AG09319 (cell line): Measurements from ENCODE around the gene CCDC91.

Source experiments
- DNase-seq: peaks from one replicate; pipeline ENCODE4 v3.0.0-alpha.2; 2010; ENCODE audit warnings: low read depth; ENCODE audit errors: extremely low read depth
- TF ChIP-seq, protein P1 (sequence below): IDR thresholded peaks from 2 replicates; pipeline ENCODE4 v1.5.1; 2011; ENCODE audit warnings: low read depth, mild to moderate bottlenecking, inconsistent platforms, low read length, moderate library complexity

CCDC91 gene

DNA sequence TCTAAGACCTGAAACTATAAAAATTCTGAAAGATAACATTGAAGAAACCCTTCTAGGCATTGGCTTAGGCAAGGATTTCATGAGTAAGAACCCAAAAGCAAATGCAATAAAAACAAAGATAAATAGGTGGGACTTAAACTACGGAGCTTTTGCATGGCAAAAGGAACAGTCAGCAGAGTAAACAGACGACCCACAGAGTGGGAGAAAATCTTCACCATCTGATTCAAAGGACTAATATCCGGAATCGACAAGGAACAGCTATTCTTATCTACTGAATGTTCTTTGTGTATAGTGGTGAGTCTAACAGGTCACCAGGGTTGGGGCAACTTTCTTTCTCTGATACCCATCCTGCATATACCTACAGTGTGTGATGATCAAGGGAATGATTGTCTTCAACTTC lies 198.6 kb downstream of the CCDC91 start:
- TF ChIP-seq, protein P1, sequence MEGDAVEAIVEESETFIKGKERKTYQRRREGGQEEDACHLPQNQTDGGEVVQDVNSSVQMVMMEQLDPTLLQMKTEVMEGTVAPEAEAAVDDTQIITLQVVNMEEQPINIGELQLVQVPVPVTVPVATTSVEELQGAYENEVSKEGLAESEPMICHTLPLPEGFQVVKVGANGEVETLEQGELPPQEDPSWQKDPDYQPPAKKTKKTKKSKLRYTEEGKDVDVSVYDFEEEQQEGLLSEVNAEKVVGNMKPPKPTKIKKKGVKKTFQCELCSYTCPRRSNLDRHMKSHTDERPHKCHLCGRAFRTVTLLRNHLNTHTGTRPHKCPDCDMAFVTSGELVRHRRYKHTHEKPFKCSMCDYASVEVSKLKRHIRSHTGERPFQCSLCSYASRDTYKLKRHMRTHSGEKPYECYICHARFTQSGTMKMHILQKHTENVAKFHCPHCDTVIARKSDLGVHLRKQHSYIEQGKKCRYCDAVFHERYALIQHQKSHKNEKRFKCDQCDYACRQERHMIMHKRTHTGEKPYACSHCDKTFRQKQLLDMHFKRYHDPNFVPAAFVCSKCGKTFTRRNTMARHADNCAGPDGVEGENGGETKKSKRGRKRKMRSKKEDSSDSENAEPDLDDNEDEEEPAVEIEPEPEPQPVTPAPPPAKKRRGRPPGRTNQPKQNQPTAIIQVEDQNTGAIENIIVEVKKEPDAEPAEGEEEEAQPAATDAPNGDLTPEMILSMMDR: no peak

DNA sequence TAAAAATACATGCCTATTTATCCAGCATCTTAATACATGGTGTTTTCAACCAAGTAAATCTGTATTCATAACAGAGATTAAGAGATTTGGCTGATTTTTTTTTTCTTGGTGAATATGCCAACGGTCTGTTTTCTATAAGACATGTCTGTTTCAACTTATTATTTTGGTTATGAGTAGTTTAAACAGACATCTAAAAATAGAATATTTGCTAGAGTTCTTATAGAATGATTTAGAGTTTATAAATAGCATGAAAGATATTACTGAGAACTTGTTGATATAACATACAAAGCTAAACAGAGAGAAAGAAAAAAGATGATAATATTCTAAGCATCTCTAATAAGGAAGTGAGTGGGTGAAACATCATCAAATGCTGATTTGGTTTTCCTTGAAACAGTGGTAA lies 199.9 kb downstream of the CCDC91 start:
- TF ChIP-seq, protein P1: no peak
- DNase-seq: no peak

More for the DNA sequence above, 198.6 kb downstream of the CCDC91 start:
- DNase-seq: no peak

DNA sequence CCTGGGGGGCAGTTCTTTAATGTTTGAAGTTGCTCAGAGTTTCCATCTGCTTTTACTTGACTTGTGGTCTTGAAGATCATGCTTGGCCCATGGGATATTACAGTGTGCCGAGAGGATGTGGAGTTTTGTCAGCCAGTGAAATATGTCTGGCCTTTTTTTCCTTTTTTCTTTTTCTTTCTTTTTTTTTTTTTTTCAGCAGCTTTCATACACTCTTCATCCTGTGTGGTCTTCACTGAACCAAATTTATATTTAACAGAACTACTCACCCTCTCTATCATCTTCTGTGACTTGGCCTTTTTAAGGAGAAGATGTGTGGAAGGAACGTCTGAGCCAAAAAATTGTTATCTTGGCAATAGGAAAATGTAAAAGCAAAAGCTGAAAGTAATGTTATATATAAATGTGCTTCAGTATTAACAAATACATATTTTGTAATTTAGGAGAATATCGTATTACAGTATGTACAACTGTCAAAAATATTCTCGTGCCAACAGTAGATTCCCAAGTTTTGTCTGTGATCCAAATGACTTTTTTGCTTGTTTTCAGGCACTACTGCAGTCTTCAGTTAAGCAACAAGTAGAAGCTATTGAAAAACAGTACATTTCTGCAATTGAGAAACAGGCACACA lies 200.6 kb downstream of the CCDC91 start:
- TF ChIP-seq, protein P1: no peak
- DNase-seq: peak; percentile 57

DNA sequence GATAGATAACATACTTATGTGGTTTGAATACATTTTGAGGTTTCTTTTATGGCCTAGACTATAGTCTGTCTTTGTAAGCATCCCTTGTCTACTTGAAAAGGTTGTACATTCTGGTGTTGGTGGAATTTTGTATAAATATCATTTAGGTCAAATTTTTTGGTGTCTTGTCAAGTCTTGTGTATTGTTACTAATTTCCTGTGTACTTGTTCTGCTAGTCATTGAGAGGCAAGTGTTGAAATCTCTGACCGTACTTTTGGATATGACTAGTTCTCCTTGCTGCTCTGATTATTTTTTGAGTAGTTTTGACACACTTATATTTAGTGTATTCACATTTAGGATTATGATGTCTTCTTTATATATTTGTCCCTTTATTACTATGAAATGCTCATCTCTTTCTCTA lies 219.6 kb downstream of the CCDC91 start:
- DNase-seq: no peak
- TF ChIP-seq, protein P1: no peak

- DNase-seq: no peak
- TF ChIP-seq, protein P1: no peak
Observed at GRCh38 chr12:28413460-28414109, 223.3 kb downstream of the CCDC91 start.

DNA sequence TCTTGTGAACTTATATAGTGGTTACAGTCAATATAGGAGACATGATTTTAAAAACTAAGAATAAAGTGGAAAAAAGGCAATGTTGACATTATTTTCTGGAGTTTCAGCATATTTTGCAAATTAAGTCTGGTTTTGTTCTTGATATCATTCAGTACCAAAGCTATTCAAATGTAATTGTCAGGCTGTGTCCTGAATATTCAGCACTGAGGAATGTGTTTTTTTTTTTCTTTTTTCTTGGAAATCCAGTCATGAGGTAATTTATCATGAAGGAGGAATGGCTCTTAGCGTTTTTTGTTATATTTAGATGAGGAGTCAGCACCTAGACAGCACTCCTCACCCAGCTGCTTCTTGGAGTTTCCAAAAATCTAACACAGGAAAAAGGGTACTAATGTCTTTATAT lies 225.5 kb downstream of the CCDC91 start:
- TF ChIP-seq, protein P1: no peak

DNA sequence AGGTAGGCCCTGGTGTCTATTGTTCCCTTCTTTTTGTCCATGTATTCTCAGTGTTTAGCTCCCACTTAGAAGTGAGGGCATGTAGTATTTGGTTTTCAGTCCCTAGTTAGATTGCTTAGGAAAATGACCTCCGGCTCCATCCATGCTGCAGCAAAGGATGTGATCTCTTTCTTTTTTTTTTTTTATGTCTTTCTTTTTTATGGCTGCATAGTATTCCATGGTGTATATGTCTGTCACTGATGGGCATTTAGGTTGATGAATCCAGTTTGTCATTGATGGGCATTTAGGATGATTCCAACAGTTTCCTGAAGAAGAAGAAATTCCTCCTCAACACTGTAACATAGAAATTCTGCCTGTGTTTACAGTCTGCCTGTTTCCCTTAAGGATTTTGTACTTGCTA lies 231.1 kb downstream of the CCDC91 start:
- TF ChIP-seq, protein P1: no peak
- no peak for DNase-seq

More for the DNA sequence above, 225.5 kb downstream of the CCDC91 start:
- peak; percentile 49 for DNase-seq
